D341Med (cell line): ENCODE data around the gene BDKRB1.

Experiments
- DNase-seq: peaks from one replicate; pipeline ENCODE4 v3.0.0; 2012; ENCODE audit warnings: low spot score

Gene BDKRB1

DNA sequence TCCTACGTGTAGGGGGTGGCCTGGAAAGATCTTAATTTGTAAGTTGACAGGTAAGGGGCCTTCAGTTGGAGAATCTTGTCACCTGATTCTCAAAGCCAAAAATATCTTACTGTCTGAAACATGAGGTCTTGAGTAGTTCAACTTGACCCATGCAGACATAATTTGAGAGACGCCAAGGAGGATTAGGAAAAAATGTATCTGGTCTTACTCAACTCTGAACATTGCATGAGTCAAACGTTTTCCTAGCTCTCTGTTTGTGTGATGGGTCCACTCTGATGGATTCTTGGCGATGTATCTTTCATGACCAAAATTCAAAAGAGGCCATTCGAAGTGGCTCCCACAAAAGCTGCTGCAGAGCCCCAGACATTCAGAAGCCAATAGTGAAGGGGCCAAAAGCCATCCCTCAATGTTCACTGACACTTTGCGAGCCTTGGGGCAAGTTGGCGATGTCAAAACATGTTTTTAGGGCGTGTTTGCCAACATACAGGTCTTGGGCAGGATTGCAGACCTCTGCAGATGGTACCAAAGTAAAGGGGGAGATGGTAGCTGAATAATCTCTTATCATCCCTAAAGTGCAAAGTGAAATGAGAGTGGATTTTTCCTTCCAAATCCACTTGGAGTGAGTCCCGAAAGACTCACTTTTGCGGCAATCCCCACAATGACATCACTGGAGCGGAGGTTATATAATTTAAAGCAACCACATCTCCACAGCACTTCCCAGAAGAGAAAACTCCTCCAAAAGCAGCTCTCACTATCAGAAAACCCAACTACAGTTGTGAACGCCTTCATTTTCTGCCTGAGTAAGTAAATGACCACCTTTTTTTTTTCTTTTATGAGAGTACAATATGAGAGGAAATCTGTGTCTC lies at the start of gene BDKRB1:
Gene BDKRB1, plus strand, starts transcription at position 710 of the 866 bp plus-strand sequence. CDS start 7,473 bp downstream, outside the sequence.
- DNase-seq: no peak

DNA sequence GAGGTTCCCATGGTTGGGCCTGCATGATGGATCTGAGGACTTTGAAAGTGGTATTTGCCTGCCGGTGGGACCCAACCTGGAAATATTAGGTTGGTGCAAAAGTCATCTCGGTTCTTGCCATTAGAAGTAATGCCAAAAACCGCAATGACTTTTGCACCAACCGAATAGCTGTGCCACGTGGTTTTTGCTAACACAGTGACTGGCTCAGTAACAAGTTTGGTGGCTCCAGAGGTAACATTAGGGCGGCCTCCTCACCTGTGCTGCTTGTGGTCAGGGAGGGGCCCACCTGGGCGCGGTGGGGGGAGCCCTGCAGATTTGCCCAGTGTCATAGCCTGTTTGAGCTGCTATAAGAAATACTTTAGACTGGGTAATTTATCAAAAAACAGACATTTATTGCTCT lies 49.5 kb upstream of the BDKRB1 start:
- no peak for DNase-seq

DNA sequence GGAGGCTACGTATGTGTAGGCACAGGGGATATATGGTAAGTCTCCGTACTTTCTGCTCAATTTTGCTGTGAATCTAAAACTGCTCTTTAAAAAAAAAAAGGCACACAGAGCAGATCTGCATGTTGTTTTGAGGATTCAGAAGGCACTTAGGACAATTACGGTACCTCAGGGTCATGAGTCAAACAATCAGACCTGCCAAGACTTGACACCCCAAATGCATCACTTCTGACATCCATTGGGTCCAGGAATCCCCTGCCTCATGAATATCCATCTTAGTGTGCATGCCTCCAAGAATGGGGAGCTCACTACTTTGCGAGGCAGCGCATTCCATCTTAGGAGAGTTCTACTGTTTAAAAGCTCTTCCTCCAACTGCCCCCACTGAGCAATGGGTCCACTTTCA lies 48.3 kb upstream of the BDKRB1 start:
- DNase-seq: no peak

DNA sequence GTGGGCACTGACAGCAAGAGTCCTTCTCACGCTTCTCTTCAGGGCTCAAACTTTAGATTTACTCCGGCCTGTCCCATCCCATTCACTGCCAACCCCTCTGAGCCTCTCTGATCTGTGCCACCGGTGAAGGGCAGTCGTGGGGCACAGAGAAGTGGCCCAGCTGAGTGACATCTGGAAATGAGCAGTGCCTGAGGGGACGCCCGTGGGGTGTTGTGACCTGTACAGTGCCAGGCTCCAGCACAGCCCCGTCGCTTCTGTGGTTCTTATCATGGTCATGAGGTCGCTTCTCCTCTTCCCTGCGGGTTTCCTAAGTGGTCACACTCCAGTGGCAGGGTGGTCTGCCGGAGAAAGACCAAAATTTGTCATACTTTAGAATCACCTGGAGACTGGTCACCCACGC lies 47.3 kb upstream of the BDKRB1 start:
- no peak for DNase-seq

DNA sequence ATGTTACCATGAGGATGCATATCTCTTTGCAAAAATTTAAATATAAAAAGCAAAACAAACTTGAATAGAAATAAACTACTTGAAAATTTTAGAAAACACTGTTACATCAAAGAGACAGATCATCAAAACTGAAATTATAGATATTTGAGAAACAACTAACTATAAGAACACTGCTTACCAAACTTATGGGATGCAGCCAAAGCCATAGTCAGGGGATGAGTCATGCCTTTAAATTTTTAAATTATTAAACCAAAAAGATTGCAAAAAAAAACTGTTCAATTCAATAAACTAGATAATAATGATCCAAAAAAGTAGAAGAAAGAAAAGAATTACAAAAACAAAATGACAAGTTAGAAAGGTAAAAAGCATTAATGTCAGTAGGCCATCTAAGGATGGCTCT lies 43.9 kb upstream of the BDKRB1 start:
- no peak for DNase-seq

DNA sequence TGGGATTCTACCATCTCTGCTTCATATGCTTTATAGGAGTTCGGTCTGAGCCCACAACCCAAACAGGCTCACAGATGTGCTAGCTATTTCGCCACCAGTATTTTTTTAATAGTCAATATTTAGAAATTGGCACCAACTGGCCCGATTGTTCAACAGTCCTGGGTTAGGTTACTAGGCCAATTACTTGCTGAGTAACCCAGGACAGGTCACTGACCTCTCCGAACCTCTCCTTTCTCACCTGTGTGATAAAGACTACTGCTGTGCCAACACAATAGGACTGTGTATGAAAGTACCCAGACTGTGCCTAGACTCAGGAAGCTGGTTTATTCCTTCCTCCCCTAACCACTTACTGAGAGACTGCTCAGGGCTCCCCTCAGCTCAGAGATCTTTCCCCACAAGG lies 43.1 kb upstream of the BDKRB1 start:
- DNase-seq: no peak

DNA sequence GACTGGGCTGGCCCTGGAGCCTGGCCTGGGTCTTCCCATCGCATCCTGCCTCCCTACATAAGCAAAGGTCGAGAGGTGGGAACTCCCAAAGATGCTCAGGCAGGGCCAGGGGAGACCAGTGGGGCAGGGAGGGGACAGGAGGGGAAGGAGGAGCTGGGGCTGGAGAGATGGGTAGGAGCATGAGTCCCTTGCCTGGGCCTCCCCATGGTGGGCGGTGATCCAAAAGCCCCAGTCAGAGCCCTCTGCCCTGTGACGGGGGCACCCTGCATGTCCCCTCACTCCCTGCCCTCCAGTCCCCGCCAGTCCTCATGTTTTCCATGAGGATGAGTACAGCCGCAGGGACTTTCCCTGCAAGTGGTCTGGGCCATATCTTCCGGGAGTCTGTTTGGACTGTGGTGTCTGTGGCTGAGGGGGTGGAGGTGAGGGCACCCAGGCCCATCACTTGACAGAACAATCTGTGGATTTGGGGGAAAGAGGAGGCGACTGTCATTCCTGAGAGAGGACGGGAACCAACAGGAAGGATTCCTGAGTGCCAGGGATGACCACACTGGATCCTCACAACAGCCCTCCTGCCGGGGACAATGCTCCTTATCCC lies 42.0 kb upstream of the BDKRB1 start:
- no peak for DNase-seq

DNA sequence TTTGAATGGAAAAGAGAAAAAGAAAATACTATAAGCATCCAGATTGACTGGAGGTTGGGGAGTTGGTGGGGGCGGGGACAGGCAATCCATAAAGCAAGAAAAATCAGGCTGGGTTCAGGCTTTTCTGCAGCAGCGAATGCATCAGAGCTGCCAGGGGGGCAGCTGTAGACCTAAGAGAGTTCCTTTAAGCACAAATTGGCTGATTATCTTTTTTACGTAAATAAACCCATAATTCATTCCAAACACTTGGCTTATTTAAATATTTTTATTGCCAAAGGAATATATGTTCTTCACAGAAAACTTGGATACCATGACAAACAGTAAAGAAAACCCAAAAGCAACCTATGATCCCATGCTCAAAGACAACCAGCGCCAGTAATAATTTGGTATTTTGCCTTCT lies 41.2 kb upstream of the BDKRB1 start:
- DNase-seq: no peak

DNA sequence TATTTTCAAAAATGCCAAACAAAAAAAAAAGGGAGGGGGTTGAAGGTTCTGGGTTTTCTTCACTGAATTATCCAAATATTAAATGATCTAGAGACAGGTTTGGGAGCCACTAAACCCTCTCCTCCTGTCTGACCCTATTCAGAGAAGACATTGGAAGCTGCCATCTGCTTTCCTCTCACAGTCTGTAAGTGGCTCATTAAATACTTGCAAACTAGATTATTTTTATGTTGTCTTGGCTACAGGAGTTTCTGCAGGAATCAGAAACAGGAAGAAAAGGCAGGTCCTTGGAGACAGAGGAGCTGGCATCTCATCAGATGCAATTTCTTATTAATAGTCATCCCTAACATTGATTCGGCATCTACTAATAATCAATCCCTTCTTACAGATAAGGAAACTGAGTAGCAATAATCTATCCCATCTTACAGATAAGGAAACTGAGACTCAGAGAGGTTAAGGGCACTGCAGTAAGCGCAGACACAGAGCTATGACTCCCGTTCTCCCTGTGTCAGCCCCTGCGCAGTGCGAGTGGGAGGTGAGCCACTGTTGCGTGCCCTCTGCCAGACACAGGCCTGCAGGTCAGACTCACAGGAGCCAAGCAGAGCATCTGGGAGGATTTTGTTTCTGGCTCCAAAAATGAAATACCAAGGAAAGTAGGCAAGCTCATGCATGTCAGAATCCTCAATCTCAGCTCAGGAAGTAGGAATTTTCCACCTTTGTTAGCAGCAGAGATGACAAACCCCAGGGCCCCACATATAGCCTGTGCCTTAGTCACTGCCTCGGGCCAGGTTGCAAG lies 40.4 kb upstream of the BDKRB1 start:
- no peak for DNase-seq

DNA sequence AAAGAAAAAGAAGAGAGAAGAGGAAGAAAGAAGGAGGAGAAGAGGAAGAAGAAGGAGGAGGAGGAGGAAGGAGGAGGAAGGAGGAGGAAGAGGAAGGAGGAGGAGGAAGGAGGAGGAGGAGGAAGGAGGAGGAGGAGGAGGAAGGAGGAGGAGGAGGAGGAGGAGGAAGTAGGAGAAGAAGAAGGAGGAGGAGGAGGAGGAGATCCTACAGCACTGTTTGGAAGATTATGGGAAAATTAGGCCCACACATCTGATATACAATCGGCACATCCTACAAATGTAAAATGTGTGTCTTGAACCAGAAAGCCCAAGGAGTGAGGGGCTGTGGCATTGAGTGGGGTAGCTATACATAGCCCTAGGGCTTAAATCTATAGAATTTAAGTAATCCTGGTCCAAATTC lies 39.4 kb upstream of the BDKRB1 start:
- no peak for DNase-seq

DNA sequence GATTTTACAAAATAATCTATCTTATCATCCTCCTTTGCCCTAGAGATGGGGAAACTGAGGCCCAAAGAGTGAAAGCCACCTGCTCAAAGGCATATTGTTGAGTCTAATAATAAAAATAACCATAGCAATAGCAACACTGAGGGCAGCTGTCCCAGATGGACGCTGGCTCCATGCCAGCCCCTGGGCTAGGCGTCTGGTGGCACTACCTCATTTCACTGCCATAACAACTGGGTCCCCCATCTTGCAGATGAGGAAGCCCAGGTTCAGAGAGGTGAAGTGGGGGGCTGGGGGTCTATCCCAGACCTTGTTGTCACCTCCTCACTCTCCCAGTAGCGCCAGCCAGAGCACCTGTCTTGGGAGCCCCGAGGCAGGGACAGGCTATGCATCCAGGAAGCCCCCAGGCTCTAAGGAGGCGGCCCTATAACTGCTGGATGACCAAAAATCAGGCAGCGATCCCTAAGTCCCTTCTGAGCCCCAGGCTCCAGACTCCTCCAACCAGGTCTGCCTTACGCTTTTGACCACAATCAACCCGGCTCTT lies 38.6 kb upstream of the BDKRB1 start:
- DNase-seq: no peak

DNA sequence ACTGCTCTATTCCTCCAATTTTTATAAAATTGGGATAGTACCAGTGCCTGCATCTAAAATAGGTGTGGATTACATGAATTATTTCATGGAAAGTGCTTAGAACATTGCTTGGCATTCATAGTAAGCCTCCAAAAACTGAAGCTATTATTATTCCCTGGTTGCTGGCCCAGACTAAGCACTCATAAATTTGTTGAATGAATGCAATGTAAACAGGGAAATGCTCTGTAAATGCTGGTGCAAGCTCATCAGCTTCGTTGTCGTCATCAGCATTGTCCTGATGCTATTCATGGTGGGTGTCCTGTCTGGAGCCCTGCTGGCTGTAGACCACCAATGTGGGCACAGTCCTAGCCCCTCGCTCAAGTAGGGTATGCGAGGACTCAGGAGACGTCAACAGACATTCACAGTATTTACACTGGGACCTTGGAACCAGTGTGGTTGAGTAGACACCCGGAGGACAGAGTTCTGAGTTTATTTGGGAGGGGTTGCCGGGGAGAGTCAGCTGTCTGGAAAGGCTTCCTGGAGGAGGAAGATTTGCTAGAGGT lies 34.8 kb upstream of the BDKRB1 start:
- no peak for DNase-seq

DNA sequence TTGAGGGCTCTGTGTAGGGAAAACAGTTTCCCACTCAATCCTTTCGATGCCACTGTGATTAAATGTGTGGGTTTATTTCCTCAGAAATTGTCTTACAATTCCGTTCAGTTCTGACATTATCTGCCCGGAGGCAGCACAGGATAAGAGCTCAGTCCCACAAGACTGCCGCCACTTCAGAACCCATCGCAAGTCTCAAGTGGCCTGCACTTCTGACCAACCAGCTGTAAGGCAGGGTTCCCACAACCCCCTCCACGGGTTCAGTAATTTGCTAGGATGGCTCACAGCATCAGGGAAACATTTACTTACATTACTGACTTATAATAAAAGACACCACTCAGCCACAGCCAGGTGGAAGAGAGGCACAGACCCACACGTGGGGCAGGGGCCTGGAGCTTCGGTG lies 34.2 kb upstream of the BDKRB1 start:
- no peak for DNase-seq

DNA sequence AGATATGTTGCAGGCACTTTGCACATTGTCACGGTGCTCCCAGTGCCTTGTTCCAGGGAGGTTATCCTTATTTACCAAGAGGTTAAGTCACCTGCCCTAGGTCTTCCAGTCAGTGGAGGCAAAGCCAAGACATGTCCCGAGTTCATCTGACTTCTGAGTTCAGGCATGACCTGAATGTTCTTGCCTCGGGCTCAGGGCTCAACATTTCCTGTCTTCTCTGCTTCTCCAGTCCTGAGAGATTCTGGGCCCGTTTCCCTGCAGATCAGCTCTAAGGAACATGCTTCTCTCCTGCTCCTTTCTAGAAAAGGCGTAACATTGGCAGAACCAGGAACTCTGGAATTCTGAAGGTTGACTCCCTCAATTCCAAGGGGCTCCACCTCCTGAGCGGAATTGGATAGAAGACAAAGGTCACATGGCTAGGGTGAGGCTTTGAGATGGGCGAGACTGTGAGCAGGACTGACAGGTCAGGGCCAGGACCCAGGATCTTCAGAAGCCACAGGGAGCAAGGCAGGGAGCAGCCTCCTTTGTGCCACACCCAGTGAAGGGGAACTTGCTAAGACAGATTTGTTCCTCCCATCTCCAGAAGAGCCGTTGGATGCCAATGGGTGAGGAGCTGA lies 31.4 kb upstream of the BDKRB1 start:
- no peak for DNase-seq

DNA sequence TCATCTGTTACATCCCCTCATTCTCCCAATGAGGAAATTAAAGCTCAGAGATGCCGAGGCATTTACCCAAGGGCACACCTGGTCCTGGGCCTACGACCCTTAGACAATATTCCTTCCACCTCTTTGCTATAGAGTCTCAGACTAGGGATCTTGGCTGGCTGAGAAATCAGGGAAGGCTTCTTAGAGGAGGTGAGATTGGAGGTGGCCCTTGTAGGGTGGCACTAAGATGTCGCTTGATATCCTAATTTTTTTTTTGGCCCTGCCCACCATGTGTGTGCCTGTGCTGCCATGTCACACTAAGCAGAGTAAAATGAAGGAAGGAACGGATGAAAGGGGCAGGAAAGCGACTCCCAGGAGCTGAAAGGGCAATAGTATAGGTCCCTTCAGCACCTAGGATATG lies 30.8 kb upstream of the BDKRB1 start:
- no peak for DNase-seq

DNA sequence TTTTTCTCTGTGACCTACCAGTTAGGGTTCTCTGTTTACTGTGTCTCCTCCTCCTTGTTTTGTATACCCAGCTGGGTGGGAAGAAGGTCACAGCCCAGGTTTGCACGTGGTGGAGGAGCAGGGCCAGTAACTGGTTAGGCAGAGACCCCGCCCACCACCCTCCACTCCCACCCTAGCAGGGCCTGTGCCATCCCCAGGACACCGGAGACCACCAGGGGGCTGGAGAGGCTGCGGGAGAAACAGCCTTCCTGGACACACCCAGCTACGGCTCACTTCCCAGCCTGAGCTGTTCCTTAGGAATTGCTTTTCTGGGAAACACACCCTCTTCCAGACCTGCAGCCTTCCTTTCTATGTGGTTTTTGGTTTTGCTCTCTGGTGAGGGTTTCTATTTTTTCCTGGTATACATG lies 30.3 kb upstream of the BDKRB1 start:
- DNase-seq: no peak

DNA sequence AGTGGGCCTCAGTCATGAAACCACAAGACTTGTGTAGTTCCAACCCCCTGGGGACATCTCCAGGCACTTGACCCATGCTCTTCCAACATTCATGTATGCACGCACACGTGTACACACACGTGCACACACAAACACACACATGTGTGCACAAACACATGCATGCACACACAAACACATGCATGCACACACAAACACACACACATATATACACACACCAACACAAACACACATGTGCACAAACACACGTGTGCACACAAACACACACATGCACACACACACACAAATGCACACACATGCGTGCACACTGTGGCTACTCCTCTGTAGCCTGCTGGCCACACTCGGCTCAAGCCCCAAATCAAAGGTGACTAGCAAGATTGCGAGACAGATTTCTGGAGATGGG lies 28.6 kb upstream of the BDKRB1 start:
- no peak for DNase-seq

DNA sequence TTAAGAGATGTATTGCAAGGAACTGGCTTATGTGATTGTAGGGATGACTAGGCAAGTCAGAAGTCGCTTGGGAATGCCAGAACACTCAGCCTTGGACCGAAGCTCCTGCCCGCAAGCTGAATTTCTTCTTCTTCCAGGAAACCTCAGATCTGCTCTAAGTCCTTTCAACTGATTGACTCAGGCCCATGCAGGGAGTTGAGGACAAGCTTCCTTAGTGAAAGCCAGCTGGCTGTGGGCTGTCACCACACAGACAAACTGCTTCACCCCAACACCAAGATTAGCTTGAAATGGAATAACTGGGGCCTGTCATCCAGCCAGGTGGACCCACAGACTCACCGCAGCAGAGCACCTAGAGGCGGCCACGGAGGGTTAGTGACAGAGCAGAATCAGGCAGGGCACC lies 26.7 kb upstream of the BDKRB1 start:
- DNase-seq: no peak

DNA sequence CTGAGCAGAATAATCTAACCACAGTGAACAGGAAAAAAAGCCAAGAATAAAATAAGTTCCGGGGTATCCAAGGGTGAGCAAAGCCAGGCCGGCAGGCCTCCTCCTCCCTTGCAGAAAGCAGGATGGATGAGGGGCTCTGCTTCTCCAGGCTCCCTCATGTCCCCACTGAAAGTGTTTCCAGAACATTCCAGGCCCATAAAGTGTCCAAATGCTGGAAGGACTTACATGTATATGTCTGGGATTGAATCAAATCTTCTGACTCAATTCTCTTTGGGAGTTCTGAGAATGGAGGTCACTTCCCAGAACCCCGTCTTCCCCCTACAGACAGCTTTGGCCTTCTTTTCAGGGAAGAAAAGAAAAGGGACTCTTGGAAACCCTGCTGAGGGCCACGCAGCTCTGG lies 25.0 kb upstream of the BDKRB1 start:
- no peak for DNase-seq

DNA sequence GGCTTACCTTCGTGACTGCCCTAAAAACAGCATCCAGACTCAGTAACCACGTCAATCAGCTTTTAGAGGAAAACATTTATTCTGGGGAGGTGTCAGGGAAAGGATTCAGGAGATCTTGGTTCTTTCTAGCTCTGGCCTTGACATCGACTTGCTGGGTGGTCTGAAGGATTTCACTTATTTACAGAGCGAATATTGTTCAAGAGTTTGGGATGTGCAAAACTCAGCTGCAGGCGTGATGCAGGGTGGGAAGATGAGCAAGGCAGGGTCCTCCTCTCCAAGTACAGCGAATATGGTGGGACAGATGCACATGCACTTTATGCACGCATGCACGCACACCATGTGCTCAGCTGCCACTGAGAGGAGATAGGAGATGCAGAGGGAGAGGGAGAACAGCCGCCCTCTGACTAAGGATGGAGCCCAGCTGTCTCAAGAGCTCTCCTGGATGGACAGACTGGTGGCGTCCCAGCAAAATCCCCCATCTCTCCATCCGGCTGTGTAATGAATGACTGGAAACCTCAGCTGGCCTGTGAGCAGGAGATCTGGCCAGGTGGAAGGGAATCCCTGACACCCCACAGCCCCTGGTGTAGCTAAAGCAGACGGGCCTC lies 24.4 kb upstream of the BDKRB1 start:
- no peak for DNase-seq

DNA sequence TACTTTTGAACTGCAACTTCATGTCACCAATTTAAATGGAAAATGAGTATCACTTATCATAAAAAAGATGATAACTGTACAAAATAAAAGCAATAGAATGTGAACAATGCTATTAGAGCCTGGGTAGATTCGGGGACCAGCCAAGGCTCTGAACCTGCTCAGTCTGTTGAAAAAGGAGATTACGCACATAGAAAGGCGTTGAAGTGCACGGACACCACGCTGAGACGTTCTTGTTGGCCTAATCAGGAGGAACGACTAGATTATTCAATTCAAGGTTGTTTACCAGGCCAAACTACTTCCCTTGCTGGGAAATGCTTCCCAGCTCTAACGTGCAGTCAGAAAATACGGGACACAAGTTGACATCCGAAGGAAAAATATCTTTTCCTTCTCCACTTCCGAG lies 23.5 kb upstream of the BDKRB1 start:
- DNase-seq: no peak

DNA sequence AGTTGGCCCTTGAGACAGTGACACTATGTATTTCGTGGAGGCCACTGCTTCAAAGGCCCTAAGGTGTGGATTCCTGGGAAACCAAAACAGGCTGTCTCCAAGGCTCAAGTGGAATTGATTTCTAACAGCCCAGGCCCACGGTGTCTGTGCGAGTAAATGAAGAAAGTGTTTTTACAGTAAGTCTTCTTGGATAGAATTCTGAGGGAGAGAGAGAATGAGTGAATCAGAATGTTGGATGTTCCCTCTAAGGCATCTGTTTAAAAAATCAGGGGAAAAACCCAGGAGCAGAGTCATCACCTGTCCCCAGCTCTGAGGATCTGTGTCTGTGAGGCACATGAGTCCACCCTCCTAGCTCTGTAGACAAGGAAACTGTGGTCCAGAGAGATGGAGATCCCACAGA lies 22.3 kb upstream of the BDKRB1 start:
- no peak for DNase-seq
